ENCODE data around the gene ZNF536. TPM values are rescaled to one million over a fixed set of nuclear protein-coding genes. Genes with fewer than 3 reads are reported as not detected.
"Not testable (repeated sequence)": the region's sequence is repeated elsewhere in the genome, so short reads cannot be mapped to it uniquely, and the experiment has no call there.

ZNF536 gene
- total RNA-seq, 1 experiment from 2014 or later = 2.9 TPM

DNA sequence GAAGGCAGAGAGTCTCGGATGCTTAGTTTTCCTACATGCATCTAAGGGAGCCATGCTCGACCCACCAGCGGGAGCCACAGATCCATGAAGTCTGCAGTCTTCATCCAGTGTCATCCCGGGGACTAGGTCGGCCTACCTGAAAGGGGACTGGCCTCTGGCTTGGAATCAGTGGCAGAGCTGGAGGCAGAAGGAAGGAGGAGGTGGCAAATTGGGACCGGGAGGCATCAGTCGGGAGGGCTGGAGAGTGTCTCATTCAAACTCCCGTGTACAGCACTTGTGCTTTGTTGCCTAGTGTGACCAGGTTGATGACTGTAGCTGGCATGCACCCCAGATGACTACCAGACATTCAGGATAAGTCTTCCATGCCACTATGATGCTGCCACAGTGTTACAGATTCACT lies 26.5 kb upstream of the ZNF536 start:
- no peak for DNase-seq (ENCODE audit: low spot score)
- H3K36me3 ChIP-seq (ENCODE audit: insufficient read depth, low read length, poor library complexity, severe bottlenecking) = no peaks in the 10 kb centered on the region
- no peak overlapping the region for H3K4me3 ChIP-seq (ENCODE audit: low read depth, low read length, poor library complexity, severe bottlenecking)
- intact Hi-C loops (cut with micrococcal nuclease; ENCODE audit: unreplicated experiment) = no loop called here
- POLR2A ChIA-PET (ENCODE audit: low non-redundant PET) = no interaction called here
- CTCF ChIA-PET = no interaction called here
- BruUV-seq (replicated peaks) = no TSS peak
- no peak overlapping the region for H3K27ac ChIP-seq (ENCODE audit: low read depth, low read length, poor library complexity, severe bottlenecking)
- no peaks in the 10 kb centered on the region for H3K27me3 ChIP-seq (replicated peaks; ENCODE audit: insufficient read depth, low read depth, low read length, poor library complexity)
- peaks cover 9% of the 10 kb centered on the region for H3K4me1 ChIP-seq (ENCODE audit: insufficient read depth, low read length, poor library complexity, severe bottlenecking)
- no peaks in the 10 kb centered on the region for H3K9me3 ChIP-seq (ENCODE audit: low read depth, low read length, poor library complexity, severe bottlenecking)
- TF ChIP-seq EZH2 (IDR thresholded peaks at IDR 0.05; ENCODE audit: borderline replicate concordance, low read depth, low read length, poor library complexity, severe bottlenecking) = no peak
- TF ChIP-seq, protein P1, sequence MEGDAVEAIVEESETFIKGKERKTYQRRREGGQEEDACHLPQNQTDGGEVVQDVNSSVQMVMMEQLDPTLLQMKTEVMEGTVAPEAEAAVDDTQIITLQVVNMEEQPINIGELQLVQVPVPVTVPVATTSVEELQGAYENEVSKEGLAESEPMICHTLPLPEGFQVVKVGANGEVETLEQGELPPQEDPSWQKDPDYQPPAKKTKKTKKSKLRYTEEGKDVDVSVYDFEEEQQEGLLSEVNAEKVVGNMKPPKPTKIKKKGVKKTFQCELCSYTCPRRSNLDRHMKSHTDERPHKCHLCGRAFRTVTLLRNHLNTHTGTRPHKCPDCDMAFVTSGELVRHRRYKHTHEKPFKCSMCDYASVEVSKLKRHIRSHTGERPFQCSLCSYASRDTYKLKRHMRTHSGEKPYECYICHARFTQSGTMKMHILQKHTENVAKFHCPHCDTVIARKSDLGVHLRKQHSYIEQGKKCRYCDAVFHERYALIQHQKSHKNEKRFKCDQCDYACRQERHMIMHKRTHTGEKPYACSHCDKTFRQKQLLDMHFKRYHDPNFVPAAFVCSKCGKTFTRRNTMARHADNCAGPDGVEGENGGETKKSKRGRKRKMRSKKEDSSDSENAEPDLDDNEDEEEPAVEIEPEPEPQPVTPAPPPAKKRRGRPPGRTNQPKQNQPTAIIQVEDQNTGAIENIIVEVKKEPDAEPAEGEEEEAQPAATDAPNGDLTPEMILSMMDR (conservative IDR thresholded peaks at IDR 0.05; ENCODE audit: low read depth, low read length) = no peak

DNA sequence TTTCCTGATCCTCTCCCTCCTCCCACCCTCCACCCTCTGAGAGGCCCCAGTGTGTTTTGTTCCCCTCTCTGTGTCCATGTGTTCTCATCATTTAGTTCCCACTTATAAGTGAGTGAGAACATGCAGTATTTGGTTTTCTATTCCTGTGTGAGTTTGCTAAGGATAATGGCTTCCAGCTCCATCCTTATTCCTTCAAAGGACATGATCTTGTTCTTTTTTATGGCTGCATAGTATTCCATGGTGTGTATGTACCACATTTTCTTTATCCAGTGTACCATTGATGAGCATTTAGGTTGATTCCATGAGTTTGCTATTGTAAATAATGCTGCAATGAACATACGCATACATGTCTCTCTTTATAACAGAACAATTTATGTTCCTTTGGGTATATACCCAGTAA lies 25.7 kb upstream of the ZNF536 start:
- H3K36me3 ChIP-seq (ENCODE audit: insufficient read depth, low read length, poor library complexity, severe bottlenecking); H3K4me1 ChIP-seq (ENCODE audit: insufficient read depth, low read length, poor library complexity, severe bottlenecking); intact Hi-C loops (cut with micrococcal nuclease; ENCODE audit: unreplicated experiment); H3K9me3 ChIP-seq (ENCODE audit: low read depth, low read length, poor library complexity, severe bottlenecking); POLR2A ChIA-PET (ENCODE audit: low non-redundant PET); BruUV-seq (replicated peaks); H3K27me3 ChIP-seq (replicated peaks; ENCODE audit: insufficient read depth, low read depth, low read length, poor library complexity); DNase-seq (ENCODE audit: low spot score); H3K27ac ChIP-seq (ENCODE audit: low read depth, low read length, poor library complexity, severe bottlenecking); CTCF ChIA-PET; H3K4me3 ChIP-seq (ENCODE audit: low read depth, low read length, poor library complexity, severe bottlenecking): not testable (repeated sequence)

DNA sequence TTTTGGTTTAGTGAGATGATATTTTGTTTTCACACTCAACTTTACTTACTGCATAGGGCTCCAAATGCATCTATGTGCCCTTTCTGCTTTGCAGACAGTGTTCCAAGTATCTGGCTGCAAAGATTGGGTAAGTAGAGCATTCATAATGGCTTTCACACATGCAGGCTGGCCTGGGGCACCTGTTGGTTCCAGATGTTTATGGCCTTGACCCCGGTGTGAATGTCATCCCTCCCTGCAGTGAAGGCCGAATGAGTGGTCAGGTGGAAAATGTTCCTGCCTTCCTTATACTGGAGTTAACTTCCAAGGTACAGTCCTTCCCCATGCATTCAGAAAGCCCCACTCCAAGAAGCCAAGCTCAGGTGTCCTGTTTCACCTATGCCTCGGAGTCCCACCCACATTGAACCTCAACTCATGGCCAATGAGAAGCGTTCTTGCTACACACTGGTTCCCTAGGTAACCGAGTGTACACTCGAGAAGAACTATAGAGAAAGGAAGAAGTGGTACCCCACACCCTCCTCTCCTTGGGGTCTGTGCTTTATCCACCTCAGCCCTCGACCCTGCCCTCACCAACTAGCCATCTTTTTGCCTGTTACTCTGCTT lies 23.0 kb upstream of the ZNF536 start:
- DNase-seq (ENCODE audit: low spot score) = no peak
- no peaks in the 10 kb centered on the region for H3K36me3 ChIP-seq (ENCODE audit: insufficient read depth, low read length, poor library complexity, severe bottlenecking)
- no peaks in the 10 kb centered on the region for H3K27me3 ChIP-seq (replicated peaks; ENCODE audit: insufficient read depth, low read depth, low read length, poor library complexity)
- H3K4me1 ChIP-seq (ENCODE audit: insufficient read depth, low read length, poor library complexity, severe bottlenecking) = no peaks in the 10 kb centered on the region
- no peak overlapping the region for H3K27ac ChIP-seq (ENCODE audit: low read depth, low read length, poor library complexity, severe bottlenecking)
- intact Hi-C loops (cut with micrococcal nuclease; ENCODE audit: unreplicated experiment) = no loop called here
- TF ChIP-seq EZH2 (IDR thresholded peaks at IDR 0.05; ENCODE audit: borderline replicate concordance, low read depth, low read length, poor library complexity, severe bottlenecking) = no peak
- POLR2A ChIA-PET (ENCODE audit: low non-redundant PET) = no interaction called here
- H3K9me3 ChIP-seq (ENCODE audit: low read depth, low read length, poor library complexity, severe bottlenecking) = no peaks in the 10 kb centered on the region
- CTCF ChIA-PET = no interaction called here
- BruUV-seq (replicated peaks) = no TSS peak
- no peak overlapping the region for H3K4me3 ChIP-seq (ENCODE audit: low read depth, low read length, poor library complexity, severe bottlenecking)

DNA sequence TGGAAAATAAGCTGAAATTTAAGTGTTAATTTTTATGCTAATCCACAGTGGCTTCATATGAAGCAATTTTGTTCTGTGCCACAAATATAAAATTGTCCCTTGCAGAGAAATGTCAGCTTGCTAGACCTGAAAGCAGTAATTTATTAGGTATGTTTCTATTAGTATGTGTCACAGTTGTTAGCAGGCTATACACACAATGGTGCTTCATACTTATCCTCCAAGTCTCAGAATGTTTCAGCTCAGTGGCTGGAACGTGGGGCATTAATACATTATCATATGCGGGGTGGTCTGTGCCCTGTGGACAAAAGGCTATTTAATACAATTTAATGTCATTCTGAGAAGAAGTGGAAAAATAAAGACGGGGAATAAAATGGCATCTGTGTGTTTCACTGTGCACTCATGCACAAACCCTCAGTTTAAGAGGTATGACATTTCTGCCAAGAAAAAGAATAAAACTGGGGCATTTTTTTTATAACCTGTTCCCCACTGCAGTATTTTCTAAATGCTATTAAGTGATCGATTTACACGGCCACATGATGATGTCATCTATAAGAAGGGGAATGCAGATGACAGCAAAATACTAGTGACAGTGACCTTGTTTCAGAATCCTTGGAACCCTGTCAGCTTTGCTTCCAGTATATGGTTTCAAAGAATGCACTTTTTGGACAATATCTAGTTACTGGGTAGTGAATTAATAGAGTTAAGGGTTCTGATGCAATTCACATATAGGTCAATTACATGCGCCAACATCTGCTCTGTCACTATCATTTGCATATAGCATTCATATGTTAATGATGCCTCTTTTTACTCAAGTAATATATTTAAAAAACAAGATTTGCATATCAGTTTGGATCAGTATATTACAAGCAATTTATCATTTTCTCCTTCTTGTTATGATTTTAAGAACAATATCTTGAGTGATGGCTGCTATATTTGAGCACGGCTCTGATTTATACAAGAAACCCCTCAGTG lies 21.2 kb upstream of the ZNF536 start:
- no TSS peak for BruUV-seq (replicated peaks)
- H3K27ac ChIP-seq (ENCODE audit: low read depth, low read length, poor library complexity, severe bottlenecking) = no peak overlapping the region
- intact Hi-C loops (cut with micrococcal nuclease; ENCODE audit: unreplicated experiment) = no loop called here

More for the DNA sequence above, 21.2 kb upstream of the ZNF536 start:
- ChIA-PET CTCF (no interaction called here), POLR2A (ENCODE audit: low non-redundant PET) (no interaction called here)
- DNase-seq (ENCODE audit: low spot score) = no peak
- no peaks in the 10 kb centered on the region for H3K36me3 ChIP-seq (ENCODE audit: insufficient read depth, low read length, poor library complexity, severe bottlenecking)
- TF ChIP-seq, protein P1 (conservative IDR thresholded peaks at IDR 0.05; ENCODE audit: low read depth, low read length) = no peak
- TF ChIP-seq EZH2 (IDR thresholded peaks at IDR 0.05; ENCODE audit: borderline replicate concordance, low read depth, low read length, poor library complexity, severe bottlenecking) = no peak
- no peaks in the 10 kb centered on the region for H3K27me3 ChIP-seq (replicated peaks; ENCODE audit: insufficient read depth, low read depth, low read length, poor library complexity)
- H3K4me3 ChIP-seq (ENCODE audit: low read depth, low read length, poor library complexity, severe bottlenecking) = no peak overlapping the region
- H3K4me1 ChIP-seq (ENCODE audit: insufficient read depth, low read length, poor library complexity, severe bottlenecking) = no peaks in the 10 kb centered on the region
- no peaks in the 10 kb centered on the region for H3K9me3 ChIP-seq (ENCODE audit: low read depth, low read length, poor library complexity, severe bottlenecking)
